B cell (primary cell): ENCODE results near the gene CA9. TPM values are rescaled to one million over a fixed set of nuclear protein-coding genes. Genes with fewer than 3 reads are reported as not detected.
A peak's percentile ranks its signal among the peaks of the same experiment; 100 is the strongest.

ENCODE experiments used
- ATAC-seq: fragments of 200-7000 bp; cut with Tn5 transposase; one replicate; pipeline ENCODE4 v1.10.0; 2021; ENCODE audit warnings: low read depth, mild to moderate bottlenecking, moderate number of reproducible peaks, moderate library complexity
- CTCF ChIA-PET: fragments of 350-600 bp; sonication (Branson Sonifier 250); formaldehyde crosslinking; loops from one replicate; lab custom pipeline; 2021; ENCODE audit warnings: antibody characterized with exemption, inconsistent platforms; lab: Charles Lee
- POLR2A ChIA-PET: fragments of 350-600 bp; sonication (Branson Sonifier 250); formaldehyde crosslinking; loops from one replicate; lab custom pipeline; 2021; ENCODE audit warnings: antibody characterized with exemption; lab: Charles Lee
- DNase-seq: peaks from one replicate; pipeline ENCODE4 v3.0.0; 2013
- H2AFZ ChIP-seq: 2 replicates; pipeline ENCODE4 v1.6.1; 2012; ENCODE audit warnings: mild to moderate bottlenecking, low read depth, low read length; ENCODE audit not compliant: insufficient read depth, poor library complexity, severe bottlenecking
- H3K27ac ChIP-seq, 2 donors: 1 replicate in 1 of 2; 2 replicates in 1 of 2; pipeline ENCODE4 v1.5.1; 2012 to 2013; ENCODE audit warnings: low read length in 2 of 2, mild to moderate bottlenecking in 2 of 2, moderate library complexity in 1 of 2
- H3K27me3 ChIP-seq, 4 experiments: fragments of 200-600 bp in 1 of 4; sonication (generic) in 1 of 4; replicated peaks in 1 of 4; 1 replicate in 2 of 4; 2 replicates in 2 of 4; pipeline versions ENCODE4 v1.6.1 to v1.7.0; 2013 to 2016; ENCODE audit warnings: low read length in 3 of 4, mild to moderate bottlenecking in 2 of 4, mixed read lengths in 1 of 4, moderate library complexity in 1 of 4; ENCODE audit not compliant: insufficient read depth in 4 of 4, control insufficient read depth in 3 of 4; ENCODE audit errors: control extremely low read depth in 1 of 4
- H3K36me3 ChIP-seq, 2 experiments: replicated peaks in 1 of 2; 1 replicate in 1 of 2; 2 replicates in 1 of 2; pipeline versions ENCODE4 v1.6.1 to v1.7.1; 2013; ENCODE audit warnings: low read length in 1 of 2; ENCODE audit not compliant: insufficient read depth in 2 of 2, control insufficient read depth in 1 of 2; ENCODE audit errors: control extremely low read depth in 1 of 2, extremely low read depth in 1 of 2
- H3K4me1 ChIP-seq, 2 donors: fragments of 200-600 bp in 1 of 2; sonication (generic) in 1 of 2; 1 replicate in 1 of 2; 2 replicates in 1 of 2; pipeline versions ENCODE4 v1.5.1 to v1.6.1; 2013 to 2017; ENCODE audit warnings: low read length in 2 of 2; ENCODE audit not compliant: control insufficient read depth in 2 of 2, insufficient read depth in 2 of 2
- H3K4me2 ChIP-seq: replicated peaks from 2 replicates; pipeline ENCODE3; 2012; ENCODE audit warnings: mild to moderate bottlenecking, low read depth, low read length; ENCODE audit not compliant: poor library complexity, severe bottlenecking
- H3K4me3 ChIP-seq, 5 experiments: fragments of 200-600 bp in 1 of 5; sonication (generic) in 1 of 5; 1 replicate in 3 of 5; 2 replicates in 2 of 5; pipeline versions ENCODE4 v1.5.1 to v1.7.0; 2011 to 2016; ENCODE audit warnings: low read length in 4 of 5, mild to moderate bottlenecking in 4 of 5, low read depth in 2 of 5, control low read depth in 1 of 5, moderate library complexity in 1 of 5; ENCODE audit not compliant: insufficient read depth in 1 of 5; ENCODE audit errors: control extremely low read depth in 1 of 5, extremely low read depth in 1 of 5
- H3K79me2 ChIP-seq: fragments of 200-600 bp; sonication (generic); one replicate; pipeline ENCODE4 v1.6.0; 2016; ENCODE audit warnings: low read length; ENCODE audit not compliant: control insufficient read depth, insufficient read depth
- H3K9ac ChIP-seq: fragments of 200-600 bp; sonication (generic); 2 replicates; pipeline ENCODE4 v1.6.1; 2017; ENCODE audit warnings: mild to moderate bottlenecking, low read length, moderate library complexity
- H3K9me3 ChIP-seq, 3 donors: one replicate each; pipeline versions ENCODE4 v1.6.1 to v1.7.1; 2013; ENCODE audit warnings: low read length in 2 of 3; ENCODE audit not compliant: control insufficient read depth in 2 of 3, insufficient read depth in 1 of 3; ENCODE audit errors: control extremely low read depth in 1 of 3
- H4K20me1 ChIP-seq: 2 replicates; pipeline ENCODE4 v1.6.0; 2012; ENCODE audit warnings: mild to moderate bottlenecking, low read length; ENCODE audit not compliant: insufficient read depth, control insufficient read depth, poor library complexity, severe bottlenecking
- H3K27ac Mint-ChIP-seq: one replicate; pipeline ENCODE4 v1.8.0; 2021; ENCODE audit warnings: mixed read lengths
- H3K27me3 Mint-ChIP-seq: one replicate; pipeline ENCODE4 v1.8.0; 2021; ENCODE audit warnings: mixed read lengths
- H3K4me1 Mint-ChIP-seq: one replicate; pipeline ENCODE4 v1.8.0; 2021; ENCODE audit warnings: mixed read lengths
- H3K4me3 Mint-ChIP-seq: one replicate; pipeline ENCODE4 v1.8.0; 2021; ENCODE audit warnings: mixed read lengths
- H3K9me3 Mint-ChIP-seq: one replicate; pipeline ENCODE4 v1.8.0; 2022; ENCODE audit warnings: mixed read lengths; ENCODE audit not compliant: insufficient read depth
- EZH2 ChIP-seq: IDR thresholded peaks from 2 replicates; pipeline ENCODE4 v1.6.1; 2012; ENCODE audit warnings: borderline replicate concordance, low read depth, mild to moderate bottlenecking, moderate library complexity, low read length; ENCODE audit not compliant: insufficient read depth, poor library complexity, severe bottlenecking
- WGBS: methylation state at CpG from one replicate; pipeline ENCODE4 v1.1.5; 2013; ENCODE audit warnings: missing lambda C conversion rate; ENCODE audit not compliant: insufficient coverage; 5-methylcytosine and 5-hydroxymethylcytosine counted together
- intact Hi-C: fragments of 100-400 bp; cut with micrococcal nuclease; formaldehyde crosslinking; loops from one replicate; pipeline ENCODE4 v1.10.0; 2022
- polyA plus RNA-seq: library from polyadenylated mRNA; depleted of rRNA; stranded (reverse); fragments of >200 nt; gene quantifications from 2 replicates; pipeline ENCODE4 v1.2.3, GENCODE V29; 2012
- total RNA-seq, 2 donors: library from RNA; stranded (reverse); fragments of 120-200 nt in 1 of 2; gene quantifications; 1 replicate in 1 of 2; 2 replicates in 1 of 2; pipeline versions ENCODE4 v1.2.3 to v1.2.4, GENCODE V29; 2013 to 2022
- TF ChIP-seq, protein P1 (sequence below): fragments of 200-600 bp; IDR thresholded peaks from one replicate; pipeline ENCODE4 v1.8.0; 2022; ENCODE audit warnings: antibody characterized with exemption, mild to moderate bottlenecking

The CA9 gene
- total and polyA plus RNA-seq, 2 donors (not counting 1 experiment from before 2014, with no cell fraction given) = not detected

DNA sequence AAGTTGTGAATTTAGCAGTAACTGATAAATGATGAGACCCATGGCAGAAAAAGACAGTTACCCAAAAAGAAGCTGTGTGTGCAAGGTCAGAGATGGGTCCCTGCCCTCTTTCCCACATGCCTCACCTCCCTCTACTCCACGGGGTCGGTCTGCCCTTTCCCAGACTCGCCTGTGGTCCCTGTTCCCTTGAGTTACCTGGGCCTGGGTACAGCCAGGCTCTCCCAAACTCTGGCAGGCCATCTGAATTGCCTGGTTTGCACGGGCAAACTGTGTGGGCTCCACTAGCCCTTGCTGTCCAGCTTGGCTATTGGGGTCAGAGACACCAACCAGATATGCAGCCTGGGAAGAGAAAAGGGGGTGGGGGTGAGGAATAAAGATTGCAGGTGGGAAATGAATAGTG, 34.4 kb downstream of the CA9 start:
- H2AFZ ChIP-seq = no peak overlapping the region
- no peak overlapping the region for H3K4me2 ChIP-seq
- H3K36me3 ChIP-seq = peaks cover 2 to 92% of the 10 kb centered on the region in 2 experiments
- Mint-ChIP-seq H3K9me3 (no peaks in the 10 kb centered on the region), H3K27me3 (no peaks in the 10 kb centered on the region), H3K4me3 (no peak overlapping the region), H3K27ac (no peak overlapping the region), H3K4me1 (no peaks in the 10 kb centered on the region)
- no peaks in the 10 kb centered on the region for H3K27me3 ChIP-seq
- no peaks in the 10 kb centered on the region for H3K9me3 ChIP-seq
- peaks cover 21% of the 10 kb centered on the region for H3K79me2 ChIP-seq
- POLR2A ChIA-PET = no interaction called here
- no peak for ATAC-seq
- CTCF ChIA-PET = interaction anchor here (0.7 to 20.4 kb wide), 3 partner anchors 13 to 44 kb away, joined by 3 to 195 read pairs (median 4); partner anchors contain the start of genes ARHGEF39 and TPM2
- no peak overlapping the region for H3K9ac ChIP-seq
- intact Hi-C loops = no loop called here
- peaks cover 18% of the 10 kb centered on the region for H4K20me1 ChIP-seq
- H3K4me3 ChIP-seq = no peak overlapping the region
- TF ChIP-seq, protein P1, sequence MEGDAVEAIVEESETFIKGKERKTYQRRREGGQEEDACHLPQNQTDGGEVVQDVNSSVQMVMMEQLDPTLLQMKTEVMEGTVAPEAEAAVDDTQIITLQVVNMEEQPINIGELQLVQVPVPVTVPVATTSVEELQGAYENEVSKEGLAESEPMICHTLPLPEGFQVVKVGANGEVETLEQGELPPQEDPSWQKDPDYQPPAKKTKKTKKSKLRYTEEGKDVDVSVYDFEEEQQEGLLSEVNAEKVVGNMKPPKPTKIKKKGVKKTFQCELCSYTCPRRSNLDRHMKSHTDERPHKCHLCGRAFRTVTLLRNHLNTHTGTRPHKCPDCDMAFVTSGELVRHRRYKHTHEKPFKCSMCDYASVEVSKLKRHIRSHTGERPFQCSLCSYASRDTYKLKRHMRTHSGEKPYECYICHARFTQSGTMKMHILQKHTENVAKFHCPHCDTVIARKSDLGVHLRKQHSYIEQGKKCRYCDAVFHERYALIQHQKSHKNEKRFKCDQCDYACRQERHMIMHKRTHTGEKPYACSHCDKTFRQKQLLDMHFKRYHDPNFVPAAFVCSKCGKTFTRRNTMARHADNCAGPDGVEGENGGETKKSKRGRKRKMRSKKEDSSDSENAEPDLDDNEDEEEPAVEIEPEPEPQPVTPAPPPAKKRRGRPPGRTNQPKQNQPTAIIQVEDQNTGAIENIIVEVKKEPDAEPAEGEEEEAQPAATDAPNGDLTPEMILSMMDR = no peak
- TF ChIP-seq EZH2 = no peak
- DNase-seq = no peak
- H3K27ac ChIP-seq = no peak overlapping the region
- 100% methylated on average over 4 of the region's 4 CpGs for WGBS
- no peaks in the 10 kb centered on the region for H3K4me1 ChIP-seq

DNA sequence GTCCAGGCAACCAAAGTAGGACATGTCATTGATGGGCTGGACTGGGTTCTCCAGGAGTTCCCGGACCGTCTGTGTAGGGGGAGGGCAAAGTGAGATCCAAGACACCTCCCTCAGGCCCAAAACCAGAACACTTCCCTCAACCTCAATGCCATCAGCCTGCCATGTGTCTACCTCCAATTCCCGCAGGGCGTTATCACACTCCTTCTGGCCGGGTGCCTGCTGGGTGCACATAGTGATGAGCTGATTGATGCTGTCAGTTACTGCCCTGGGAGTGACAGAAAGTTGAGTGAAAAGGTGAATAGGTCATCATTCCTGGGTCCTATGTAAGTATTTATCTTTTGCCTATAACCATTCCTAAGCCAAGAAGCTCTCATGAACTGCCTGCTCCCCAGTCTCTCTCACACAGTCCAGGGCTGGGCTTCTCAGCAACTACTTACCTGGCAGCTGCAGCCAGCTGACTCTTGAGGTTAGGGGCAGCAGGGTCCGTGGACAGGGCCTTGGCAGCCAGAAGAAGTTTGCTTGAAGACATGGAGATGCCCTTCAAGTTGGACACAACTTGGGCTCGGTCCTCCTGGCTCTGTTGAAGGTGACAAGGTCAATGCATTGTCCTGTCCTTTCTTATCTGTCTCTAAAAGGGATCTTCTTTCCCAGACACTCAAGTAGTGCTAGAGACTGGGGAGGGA, 37.2 kb downstream of the CA9 start:
- H3K4me3 ChIP-seq = no peak overlapping the region
- Mint-ChIP-seq H3K4me1 (no peaks in the 10 kb centered on the region), H3K27me3 (no peaks in the 10 kb centered on the region), H3K27ac (peak overlapping the region; percentile 50), H3K4me3 (no peak overlapping the region), H3K9me3 (no peaks in the 10 kb centered on the region)
- no peak overlapping the region for H2AFZ ChIP-seq
- peaks cover 33% of the 10 kb centered on the region for H3K79me2 ChIP-seq
- DNase-seq (no peak), ATAC-seq (no peak)
- TF ChIP-seq, protein P1 = no peak
- no peak for TF ChIP-seq EZH2
- no peak overlapping the region for H3K4me2 ChIP-seq
- no peaks in the 10 kb centered on the region for H3K9me3 ChIP-seq
- H3K4me1 ChIP-seq = no peaks in the 10 kb centered on the region
- peaks cover 12% of the 10 kb centered on the region for H4K20me1 ChIP-seq
- 100% methylated on average over 1 of the region's 7 CpGs for WGBS
- POLR2A ChIA-PET = no interaction called here
- no peak overlapping the region for H3K27ac ChIP-seq
- no peaks in the 10 kb centered on the region for H3K27me3 ChIP-seq
- intact Hi-C loops = no loop called here
- CTCF ChIA-PET = interaction anchor here (1.1 to 20.4 kb wide), 5 partner anchors 16 to 111 kb away, joined by 3 to 195 read pairs (median 4); partner anchors contain the start of gene TPM2
- no peak overlapping the region for H3K9ac ChIP-seq
- H3K36me3 ChIP-seq = peaks cover 7 to 91% of the 10 kb centered on the region in 2 experiments
